Measurements from ENCODE around the gene PLCB1.

- TF ChIP-seq POLR2AphosphoS5 (IDR thresholded peaks at IDR 0.05; ENCODE audit: borderline replicate concordance, low read depth, low read length) (no peak), EZH2 (IDR thresholded peaks at IDR 0.05) (no peak)
Measured at GRCh38 chr20:8720089-8720488, 588.0 kb downstream of the PLCB1 start.

Data from SK-N-MC (cell line).